GM08714 (cell line): Measurements from ENCODE around the gene UCP3.

ENCODE experiments used
- H3K4me3 ChIP-seq: fragments of 200-500 bp; sonication (Bioruptor generic); 2 replicates; pipeline ENCODE4 v1.5.1; 2014; ENCODE audit warnings: mild to moderate bottlenecking, low read length, inconsistent platforms
- ZNF274 ChIP-seq: IDR thresholded peaks from 2 replicates; pipeline ENCODE4 v1.6.1; 2012; ENCODE audit warnings: mild to moderate bottlenecking, low read depth, low read length

UCP3 gene

GRCh38 chr11:73982595-73982989 is 26.3 kb downstream of the UCP3 start, which contains the start of gene UCP2:
TSS of gene UCP2 (minus strand) at chr11:73982843. CDS start at chr11:73978378, 4,465 bp downstream.
- no peak for TF ChIP-seq ZNF274
- peak within 1 kb of the TSS; percentile 80 for H3K4me3 ChIP-seq

GRCh38 chr11:73981051-73981805 is 27.7 kb downstream of the UCP3 start:
- TF ChIP-seq ZNF274, result no peak
- H3K4me3 ChIP-seq, result peak overlapping the region; percentile 80

GRCh38 chr11:73980001-73980961 is 28.6 kb downstream of the UCP3 start:
- peak overlapping the region; percentile 80; the same call in 1 of the 2 replicates for H3K4me3 ChIP-seq
- no peak for TF ChIP-seq ZNF274

- TF ChIP-seq ZNF274, result no peak
- H3K4me3 ChIP-seq, result no peak overlapping the region
Measured at GRCh38 chr11:73978576-73979086, 30.3 kb downstream of the UCP3 start.

GRCh38 chr11:73977856-73978519 is 30.9 kb downstream of the UCP3 start:
- TF ChIP-seq ZNF274, result no peak
- H3K4me3 ChIP-seq, result no peak overlapping the region

GRCh38 chr11:73976451-73977151 is 32.3 kb downstream of the UCP3 start:
- H3K4me3 ChIP-seq, result no peak overlapping the region
- no peak for TF ChIP-seq ZNF274

- TF ChIP-seq ZNF274, result no peak
Measured at GRCh38 chr11:73975479-73975757, 33.5 kb downstream of the UCP3 start.

GRCh38 chr11:73974604-73975478 is 34.0 kb downstream of the UCP3 start:
- no peak overlapping the region for H3K4me3 ChIP-seq
- no peak for TF ChIP-seq ZNF274

More at GRCh38 chr11:73975479-73975757, 33.5 kb downstream of the UCP3 start:
- no peak overlapping the region for H3K4me3 ChIP-seq

GRCh38 chr11:73972620-73973449 is 36.0 kb downstream of the UCP3 start:
- TF ChIP-seq ZNF274, result no peak
- no peak overlapping the region for H3K4me3 ChIP-seq

- no peak for TF ChIP-seq ZNF274
- H3K4me3 ChIP-seq, result no peak overlapping the region
Measured at GRCh38 chr11:73972187-73972586, 36.7 kb downstream of the UCP3 start.

- H3K4me3 ChIP-seq, result no peak overlapping the region
- no peak for TF ChIP-seq ZNF274
Measured at GRCh38 chr11:73971175-73971719, 37.6 kb downstream of the UCP3 start.
